Right kidney (tissue), 9 donors: Measurements from ENCODE around the gene PGLYRP3.
A peak's percentile ranks its signal among the peaks of the same experiment; 100 is the strongest.

Experiments
- DNase-seq: peaks from one replicate; pipeline ENCODE4 v3.0.0-alpha.2; 2016
- long read RNA-seq, 8 donors: transcript quantifications; one replicate each; lab custom pipeline, GENCODE V29; 2026

The PGLYRP3 gene
- long read RNA-seq, donor 1: 0 reads
- long read RNA-seq, donor 2: 0 reads
- long read RNA-seq, donor 3: 0 reads
- long read RNA-seq, donor 4: 0 reads
- long read RNA-seq, donor 5: 0 reads
- long read RNA-seq, donor 6: 0 reads
- long read RNA-seq, donor 7: 0 reads
- long read RNA-seq, donor 8: 0 reads

- no peak for DNase-seq
Observed at GRCh38 chr1:153312570-153313186, at the start of gene PGLYRP3. Gene PGLYRP3, minus strand, starts transcription at chr1:153312952. Its CDS starts 2,287 bp downstream, at chr1:153310665.

- peak; percentile 20 for DNase-seq
Observed at GRCh38 chr1:153362187-153362775, 49.5 kb upstream of the PGLYRP3 start.

- no peak for DNase-seq
Observed at GRCh38 chr1:153361480-153362109, 48.8 kb upstream of the PGLYRP3 start.

GRCh38 chr1:153360592-153361479 is 48.1 kb upstream of the PGLYRP3 start:
- no peak for DNase-seq

- no peak for DNase-seq
Observed at GRCh38 chr1:153360190-153360589, 47.4 kb upstream of the PGLYRP3 start.

- DNase-seq: no peak
Observed at GRCh38 chr1:153359241-153359640, 46.5 kb upstream of the PGLYRP3 start.

- DNase-seq: no peak
Observed at GRCh38 chr1:153358691-153358975, 45.9 kb upstream of the PGLYRP3 start.

- DNase-seq: no peak
Observed at GRCh38 chr1:153357853-153358690, 45.3 kb upstream of the PGLYRP3 start, which contains the start of gene S100A9. Gene S100A9, plus strand, starts transcription at chr1:153357854. Its CDS starts 430 bp downstream, at chr1:153358284.

GRCh38 chr1:153357076-153357852 is 44.5 kb upstream of the PGLYRP3 start:
- no peak for DNase-seq

- no peak for DNase-seq
Observed at GRCh38 chr1:153356392-153357075, 43.8 kb upstream of the PGLYRP3 start.

- no peak for DNase-seq
Observed at GRCh38 chr1:153355445-153356071, 42.8 kb upstream of the PGLYRP3 start.

GRCh38 chr1:153354515-153355193 is 41.9 kb upstream of the PGLYRP3 start:
- no peak for DNase-seq

- no peak for DNase-seq
Observed at GRCh38 chr1:153353226-153353947, 40.6 kb upstream of the PGLYRP3 start.

- peak; percentile 29 for DNase-seq
Observed at GRCh38 chr1:153352523-153352922, 39.8 kb upstream of the PGLYRP3 start.

GRCh38 chr1:153350321-153350957 is 37.7 kb upstream of the PGLYRP3 start:
- no peak for DNase-seq

- DNase-seq: no peak
Observed at GRCh38 chr1:153349363-153350320, 36.9 kb upstream of the PGLYRP3 start.
